Activated CD8-positive, alpha-beta memory T cell treated with anti-CD3 and anti-CD28 coated beads, Interleukin-2, amount 10 ng/mL, durations not matched to agents 7 days and 5 days (primary cell): ENCODE results near the gene CRIP2. TPM values are rescaled to one million over a fixed set of nuclear protein-coding genes. Genes with fewer than 3 reads are reported as not detected.

Experiments
- ATAC-seq: fragments of 150-1000 bp; cut with Tn5 transposase; one replicate; pipeline ENCODE4 v1.10.0; 2021; ENCODE audit warnings: moderate library complexity
- CTCF ChIA-PET: fragments of 350-600 bp; sonication (Branson Sonifier 250); formaldehyde crosslinking; loops from one replicate; lab custom pipeline; 2021; ENCODE audit warnings: antibody characterized with exemption; lab: Charles Lee
- DNase-seq: peaks from one replicate; pipeline ENCODE4 v3.0.0-alpha.2; 2020
- H3K27ac Mint-ChIP-seq: one replicate; pipeline ENCODE4 v1.8.0; 2021; ENCODE audit warnings: mild to moderate bottlenecking, mixed read lengths
- H3K27me3 Mint-ChIP-seq: one replicate; pipeline ENCODE4 v1.8.0; 2021; ENCODE audit warnings: mixed read lengths
- H3K36me3 Mint-ChIP-seq: one replicate; pipeline ENCODE4 v1.8.0; 2021; ENCODE audit warnings: mild to moderate bottlenecking, mixed read lengths
- H3K4me1 Mint-ChIP-seq: one replicate; pipeline ENCODE4 v1.8.0; 2021; ENCODE audit warnings: mixed read lengths
- H3K4me3 Mint-ChIP-seq: one replicate; pipeline ENCODE4 v1.8.0; 2021; ENCODE audit warnings: mild to moderate bottlenecking, moderate library complexity, mixed read lengths
- H3K9me3 Mint-ChIP-seq: one replicate; pipeline ENCODE4 v1.8.0; 2022; ENCODE audit warnings: low read depth, mixed read lengths
- total RNA-seq, 2 experiments: library from RNA; stranded (reverse); gene quantifications; one replicate each; pipeline ENCODE4 v1.2.3, GENCODE V29; 2021

The CRIP2 gene
- total RNA-seq, 2 experiments from 2014 or later = 0.68 TPM; not detected in 1

- no peak overlapping the region for H3K27ac Mint-ChIP-seq
- CTCF ChIA-PET = no interaction called here
Observed at GRCh38 chr14:105478398-105479251, 4.0 kb downstream of the CRIP2 start.

DNA sequence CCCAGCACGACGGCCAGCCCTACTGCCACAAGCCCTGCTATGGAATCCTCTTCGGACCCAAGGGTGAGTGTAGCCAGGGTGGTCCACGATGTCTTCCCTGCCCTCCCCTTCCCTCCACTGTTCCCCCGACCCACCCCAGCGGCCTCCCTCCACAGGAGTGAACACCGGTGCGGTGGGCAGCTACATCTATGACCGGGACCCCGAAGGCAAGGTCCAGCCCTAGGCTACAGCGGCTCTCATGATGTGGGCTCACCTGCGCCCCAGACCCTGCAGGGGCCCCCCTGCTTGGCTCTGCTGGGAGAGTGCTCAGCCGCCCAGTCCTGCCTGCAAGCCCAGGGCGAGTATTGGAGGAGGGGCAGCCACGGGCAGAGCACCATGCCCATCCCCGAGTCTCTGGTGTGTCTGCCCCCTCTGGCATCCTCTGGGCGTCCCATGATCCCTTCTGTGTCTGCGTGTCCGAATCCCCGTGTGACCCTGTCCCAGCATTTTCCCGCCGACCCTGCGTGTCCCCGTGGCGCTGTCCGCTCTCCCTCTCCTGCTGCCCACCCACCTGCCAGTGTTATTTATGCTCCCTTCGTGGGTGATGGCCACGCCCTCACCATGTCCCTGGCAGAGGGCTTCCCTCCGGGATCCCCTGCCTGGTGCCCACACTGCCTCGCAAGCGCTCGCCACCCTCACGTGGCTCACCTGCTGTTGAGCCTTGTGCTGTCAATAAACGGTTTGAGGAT, 5.0 kb downstream of the CRIP2 start:
- no peak overlapping the region for H3K27ac Mint-ChIP-seq
- peaks cover 20% of the 10 kb centered on the region for H3K4me1 Mint-ChIP-seq
- H3K27me3 Mint-ChIP-seq = peaks cover 32% of the 10 kb centered on the region
- DNase-seq (no peak), ATAC-seq (no peak)
- CTCF ChIA-PET = interaction anchor here (1.0 to 3.4 kb wide), 6 partner anchors 8 to 182 kb away, joined by 3 to 42 read pairs (median 6); no protein-coding TSS in a partner anchor
- H3K4me3 Mint-ChIP-seq = no peak overlapping the region
- H3K9me3 Mint-ChIP-seq = no peaks in the 10 kb centered on the region
- peaks cover 2% of the 10 kb centered on the region for H3K36me3 Mint-ChIP-seq

More at GRCh38 chr14:105478398-105479251, 4.0 kb downstream of the CRIP2 start:
- no peak for ATAC-seq
- peaks cover 16% of the 10 kb centered on the region for H3K4me1 Mint-ChIP-seq
- H3K4me3 Mint-ChIP-seq = no peak overlapping the region
- H3K9me3 Mint-ChIP-seq = no peaks in the 10 kb centered on the region
- no peak for DNase-seq
- H3K27me3 Mint-ChIP-seq = peaks cover 32% of the 10 kb centered on the region
- peaks cover 2% of the 10 kb centered on the region for H3K36me3 Mint-ChIP-seq

DNA sequence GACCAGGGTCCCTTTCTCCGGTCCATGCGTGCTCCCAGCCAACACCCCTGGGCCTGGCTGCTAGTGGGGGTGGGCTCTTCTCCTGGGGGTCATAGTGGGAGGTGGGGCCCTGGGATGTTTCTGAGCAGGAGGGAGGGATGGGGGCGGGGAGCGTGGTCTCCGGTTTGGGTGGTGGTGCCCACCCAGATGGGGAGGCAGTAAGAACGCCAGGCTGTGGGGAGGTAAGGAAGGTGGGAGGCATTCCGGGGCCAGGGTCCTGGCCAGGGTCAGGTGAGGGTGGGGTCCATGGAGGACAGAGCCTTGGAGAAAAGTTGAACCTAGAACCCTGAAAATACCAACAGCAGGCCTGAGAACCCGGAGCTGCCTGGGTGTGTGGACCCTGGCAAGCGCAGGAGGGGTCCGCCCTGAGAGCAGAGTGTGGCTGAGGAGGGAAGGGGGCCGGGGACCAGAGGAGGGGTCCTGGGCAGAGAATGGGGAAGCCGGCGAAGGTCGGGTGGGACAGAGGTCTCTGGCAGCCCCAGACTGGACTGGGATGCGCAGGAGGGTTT, 5.7 kb downstream of the CRIP2 start:
- Mint-ChIP-seq H3K27me3 (peaks cover 32% of the 10 kb centered on the region), H3K4me3 (no peak overlapping the region), H3K27ac (peak overlapping the region; percentile 24), H3K9me3 (no peaks in the 10 kb centered on the region), H3K36me3 (peaks cover 2% of the 10 kb centered on the region), H3K4me1 (peaks cover 20% of the 10 kb centered on the region)
- no peak for ATAC-seq
- no peak for DNase-seq
- CTCF ChIA-PET = interaction anchor here (0.6 to 3.4 kb wide), 25 partner anchors 8 to 728 kb away, joined by 3 to 150 read pairs (median 4); partner anchors contain the start of genes SIVA1, TEDC1 and TEX22

DNA sequence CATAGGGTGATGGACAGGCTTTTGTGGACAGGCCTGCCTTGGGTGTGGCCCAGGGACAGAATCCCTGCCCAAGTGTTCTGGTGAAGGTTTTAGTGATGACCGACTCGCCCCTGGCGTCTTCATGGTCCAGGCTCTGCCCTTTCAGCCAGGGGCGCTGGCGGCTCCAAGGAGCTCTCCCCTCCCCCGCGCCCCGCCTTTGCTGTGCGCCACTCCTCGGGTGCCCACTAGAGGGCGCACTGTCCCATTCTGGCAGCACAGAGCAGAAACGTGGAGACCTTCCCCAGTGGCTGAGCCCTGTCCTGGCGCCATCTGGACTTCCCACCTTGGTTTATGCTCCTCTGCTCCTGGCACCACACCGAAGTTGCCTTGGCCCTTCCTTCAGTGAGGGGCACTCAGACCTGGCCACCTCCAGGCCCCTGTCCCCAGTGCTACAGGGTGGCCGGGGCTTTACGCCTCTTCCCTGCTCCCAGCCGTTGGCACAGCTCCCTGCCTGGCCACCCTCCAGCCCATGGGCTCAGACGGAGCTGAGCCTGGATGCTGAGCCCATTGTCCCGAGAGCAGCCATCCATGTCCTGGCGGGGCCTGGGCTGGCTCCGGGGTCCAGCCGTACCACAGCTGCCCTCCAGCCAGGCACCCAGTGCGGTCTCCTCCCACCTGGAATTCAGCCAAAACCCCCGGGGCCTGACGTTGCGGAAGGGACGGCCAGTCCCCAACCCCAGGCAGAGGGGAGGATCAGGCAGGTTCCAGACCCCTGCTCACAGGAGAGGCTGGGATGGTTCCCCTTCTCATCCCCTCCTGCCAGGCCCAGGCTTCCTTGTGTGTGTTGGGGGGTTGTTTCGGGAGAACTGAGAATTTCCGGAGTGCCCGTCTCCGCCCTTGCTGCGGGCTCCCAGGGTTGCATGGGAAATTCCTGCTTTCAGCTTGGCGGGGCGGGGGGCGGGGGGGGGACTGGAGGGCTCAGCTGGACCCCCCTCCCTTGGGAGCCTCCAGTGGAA, 6.5 kb downstream of the CRIP2 start:
- Mint-ChIP-seq H3K27me3 (peaks cover 24% of the 10 kb centered on the region), H3K9me3 (no peaks in the 10 kb centered on the region), H3K36me3 (peaks cover 2% of the 10 kb centered on the region), H3K27ac (peak overlapping the region; percentile 95), H3K4me3 (peak overlapping the region; percentile 47), H3K4me1 (peaks cover 26% of the 10 kb centered on the region)
- ATAC-seq (peak; percentile 60), DNase-seq (peak; percentile 92)
- CTCF ChIA-PET = interaction anchor here (0.6 to 3.4 kb wide), 30 partner anchors 9 to 1074 kb away, joined by 3 to 150 read pairs (median 3); partner anchors contain the start of genes GPR132, SIVA1, TEDC1 and TEX22

- CTCF ChIA-PET = interaction anchor here (0.6 to 3.4 kb wide), 10 partner anchors 9 to 463 kb away, joined by 3 to 150 read pairs (median 6); partner anchors contain the start of genes GPR132, TEDC1 and TEX22
- H3K4me1 Mint-ChIP-seq = peaks cover 29% of the 10 kb centered on the region
Observed at GRCh38 chr14:105481886-105482457, 7.4 kb downstream of the CRIP2 start.

GRCh38 chr14:105482486-105483110, 8.0 kb downstream of the CRIP2 start:
- H3K9me3 Mint-ChIP-seq = no peaks in the 10 kb centered on the region
- H3K4me1 Mint-ChIP-seq = peaks cover 29% of the 10 kb centered on the region
- H3K4me3 Mint-ChIP-seq = no peak overlapping the region
- no peak for ATAC-seq
- peak overlapping the region; percentile 95 for H3K27ac Mint-ChIP-seq
- H3K27me3 Mint-ChIP-seq = peaks cover 12% of the 10 kb centered on the region
- H3K36me3 Mint-ChIP-seq = no peaks in the 10 kb centered on the region
- no peak for DNase-seq
- CTCF ChIA-PET = interaction anchor here (1.0 to 3.4 kb wide), 5 partner anchors 8 to 463 kb away, joined by 4 to 150 read pairs (median 29); partner anchors contain the start of genes TEDC1 and TEX22

More at GRCh38 chr14:105481886-105482457, 7.4 kb downstream of the CRIP2 start:
- ATAC-seq (peak; percentile 74), DNase-seq (peak; percentile 98)
- H3K36me3 Mint-ChIP-seq = peaks cover 2% of the 10 kb centered on the region
- H3K27ac Mint-ChIP-seq = peak overlapping the region; percentile 95
- H3K9me3 Mint-ChIP-seq = no peaks in the 10 kb centered on the region
- H3K27me3 Mint-ChIP-seq = peaks cover 17% of the 10 kb centered on the region
- peak overlapping the region; percentile 51 for H3K4me3 Mint-ChIP-seq

GRCh38 chr14:105483300-105484068, 8.9 kb downstream of the CRIP2 start:
- peaks cover 30% of the 10 kb centered on the region for H3K4me1 Mint-ChIP-seq

DNA sequence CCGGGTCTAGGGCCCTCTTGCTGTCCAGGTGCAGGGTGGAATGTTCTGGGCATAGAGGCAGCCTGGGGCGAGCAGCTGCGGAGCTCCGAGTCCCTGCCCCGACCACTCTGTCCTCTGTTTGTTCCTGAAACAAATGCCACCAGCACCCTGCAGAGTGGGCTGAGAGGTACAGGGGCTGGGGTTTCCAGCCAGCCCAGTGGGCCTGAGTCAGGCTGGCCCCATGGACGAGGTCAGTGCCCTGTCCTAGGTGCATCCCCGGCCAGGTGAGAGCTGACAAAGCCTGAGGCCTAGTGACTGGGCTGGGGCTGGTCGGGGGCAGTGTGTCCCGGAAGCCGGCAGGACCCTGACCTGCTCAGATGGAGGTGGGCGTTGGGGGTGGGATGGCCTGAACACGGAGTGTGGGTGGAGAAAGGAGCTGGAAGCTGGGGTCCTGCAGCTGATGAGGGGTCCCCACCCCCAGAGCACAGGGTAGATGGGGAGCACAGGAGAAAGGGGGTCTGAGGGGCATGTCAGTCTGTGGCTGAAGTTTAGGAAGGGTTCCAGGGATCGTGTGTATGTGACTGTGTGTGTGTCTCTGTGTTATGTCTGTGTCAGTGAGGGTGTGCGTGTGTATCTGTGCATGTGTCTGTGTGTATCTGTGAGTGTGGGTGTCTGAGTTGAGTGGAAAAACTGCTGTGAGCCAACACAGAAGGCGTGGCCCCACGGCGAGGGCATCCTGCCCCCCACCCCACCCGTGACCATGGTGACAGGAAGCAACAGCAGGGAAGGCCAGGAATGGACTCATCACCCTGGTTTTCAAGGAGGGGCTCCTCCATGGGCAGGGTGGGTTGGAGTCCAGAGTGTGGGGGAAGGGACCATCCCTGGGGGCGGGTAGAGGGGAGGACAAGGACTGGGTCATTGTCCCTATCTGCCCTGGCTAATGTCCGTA, 9.7 kb downstream of the CRIP2 start:
- ATAC-seq (no peak), DNase-seq (peak; percentile 50)
- Mint-ChIP-seq H3K27ac (peak overlapping the region; percentile 20), H3K36me3 (no peaks in the 10 kb centered on the region), H3K27me3 (peaks cover 10% of the 10 kb centered on the region), H3K4me3 (peak overlapping the region; percentile 3), H3K9me3 (no peaks in the 10 kb centered on the region), H3K4me1 (peaks cover 34% of the 10 kb centered on the region)
- CTCF ChIA-PET = interaction anchor here (1.5 to 1.6 kb wide), 2 partner anchors 113 to 133 kb away, joined by 4 read pairs; no protein-coding TSS in a partner anchor

More at GRCh38 chr14:105483300-105484068, 8.9 kb downstream of the CRIP2 start:
- no peaks in the 10 kb centered on the region for H3K36me3 Mint-ChIP-seq
- no peak for DNase-seq
- ATAC-seq = no peak
- CTCF ChIA-PET = interaction anchor here (1.5 to 3.4 kb wide), 3 partner anchors 7 to 113 kb away, joined by 4 to 150 read pairs (median 42); partner anchors contain the start of gene TEDC1
- no peak overlapping the region for H3K4me3 Mint-ChIP-seq
- no peaks in the 10 kb centered on the region for H3K9me3 Mint-ChIP-seq
- H3K27me3 Mint-ChIP-seq = peaks cover 12% of the 10 kb centered on the region
- H3K27ac Mint-ChIP-seq = no peak overlapping the region

DNA sequence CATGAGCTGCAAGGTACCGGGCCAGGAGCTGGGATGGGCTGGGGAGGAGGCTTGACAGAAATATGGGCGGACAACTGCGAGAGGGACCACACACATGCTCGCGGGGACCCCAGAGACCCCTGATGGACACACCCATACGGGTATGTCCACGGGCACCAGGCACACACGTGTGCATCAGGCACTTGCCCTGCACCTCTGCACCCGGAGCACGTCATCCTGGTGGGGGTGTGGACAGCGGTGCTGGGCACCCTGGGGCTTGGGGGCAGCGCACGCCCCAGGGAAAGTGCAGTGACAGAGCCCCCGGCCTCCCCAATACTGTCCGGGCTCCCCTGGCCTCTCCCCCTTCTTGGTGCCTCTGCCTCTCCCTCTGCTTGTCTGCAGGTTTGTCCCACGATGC, 10.4 kb downstream of the CRIP2 start:
- Mint-ChIP-seq H3K4me1 (peaks cover 38% of the 10 kb centered on the region), H3K27ac (peak overlapping the region; percentile 20), H3K27me3 (peaks cover 3% of the 10 kb centered on the region), H3K36me3 (peaks cover 2% of the 10 kb centered on the region), H3K9me3 (no peaks in the 10 kb centered on the region), H3K4me3 (no peak overlapping the region)
- no peak for ATAC-seq
- DNase-seq = no peak
- CTCF ChIA-PET = interaction anchor here (1.6 to 2.2 kb wide), 2 partner anchors 43 to 133 kb away, joined by 4 to 8 read pairs; no protein-coding TSS in a partner anchor

DNA sequence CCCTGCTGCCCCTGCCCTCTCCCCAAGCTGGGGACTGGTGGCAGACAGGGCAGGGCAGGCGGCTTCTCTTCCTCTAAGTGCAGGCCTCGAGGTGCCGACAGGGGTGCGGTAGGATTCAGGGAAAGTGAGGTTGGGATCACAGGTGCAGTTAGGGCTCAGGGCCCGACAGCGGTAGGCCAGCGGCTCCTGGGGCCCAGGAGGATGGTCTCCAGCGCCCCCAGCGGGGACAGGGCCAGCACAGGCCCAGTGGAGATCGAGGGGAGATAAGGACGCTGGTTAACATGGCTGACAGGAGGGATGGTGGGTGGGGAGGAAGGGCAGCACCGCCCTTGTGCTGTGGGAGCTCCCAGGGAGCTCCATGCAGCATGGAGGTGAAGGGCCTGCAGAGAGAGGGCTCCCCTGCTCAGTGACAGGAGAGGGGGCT, 11.1 kb downstream of the CRIP2 start:
- Mint-ChIP-seq H3K27me3 (no peaks in the 10 kb centered on the region), H3K9me3 (no peaks in the 10 kb centered on the region), H3K4me3 (no peak overlapping the region), H3K36me3 (peaks cover 2% of the 10 kb centered on the region), H3K27ac (peak overlapping the region; percentile 73), H3K4me1 (peaks cover 38% of the 10 kb centered on the region)
- CTCF ChIA-PET = interaction anchor here (1.5 to 2.2 kb wide), 3 partner anchors 38 to 134 kb away, joined by 3 to 8 read pairs (median 4); no protein-coding TSS in a partner anchor
- ATAC-seq (no peak), DNase-seq (peak; percentile 64)
